H9 (cell line): ENCODE measurements around the gene MYBPC2. TPM values are rescaled to one million over a fixed set of nuclear protein-coding genes. Genes with fewer than 3 reads are reported as not detected.

Source experiments
- DNase-seq: peaks from one replicate; pipeline ENCODE4 v3.0.0-alpha.2; 2017
- H2AFZ ChIP-seq: one replicate; pipeline ENCODE4 v1.6.1; 2013; ENCODE audit warnings: mild to moderate bottlenecking, low read length, control low read depth, moderate library complexity
- H2AK5ac ChIP-seq: 2 replicates; pipeline ENCODE4 v1.6.1; 2013; ENCODE audit warnings: low read length, control low read depth, mixed read lengths; ENCODE audit not compliant: insufficient read length
- H2BK120ac ChIP-seq: one replicate; pipeline ENCODE4 v1.6.1; 2013; ENCODE audit warnings: low read depth, mild to moderate bottlenecking, low read length, control low read depth, inconsistent platforms; ENCODE audit not compliant: poor library complexity, severe bottlenecking
- H2BK12ac ChIP-seq: 2 replicates; pipeline ENCODE4 v1.6.1; 2013; ENCODE audit warnings: low read length, control low read depth, mixed read lengths, low read depth; ENCODE audit not compliant: insufficient read length
- H2BK15ac ChIP-seq: 2 replicates; pipeline ENCODE4 v1.6.1; 2013; ENCODE audit warnings: low read depth, low read length, control low read depth
- H2BK20ac ChIP-seq: one replicate; pipeline ENCODE4 v1.6.1; 2013; ENCODE audit warnings: low read depth, mild to moderate bottlenecking, low read length, control low read depth, inconsistent platforms; ENCODE audit not compliant: poor library complexity, severe bottlenecking
- H2BK5ac ChIP-seq: 2 replicates; pipeline ENCODE4 v1.6.1; 2013; ENCODE audit warnings: low read length, control low read depth, mixed read lengths; ENCODE audit not compliant: insufficient read length
- H3K14ac ChIP-seq: 2 replicates; pipeline ENCODE4 v1.6.1; 2013; ENCODE audit warnings: low read length, control low read depth; ENCODE audit not compliant: insufficient read depth
- H3K18ac ChIP-seq: 2 replicates; pipeline ENCODE4 v1.6.1; 2013; ENCODE audit warnings: low read depth, mild to moderate bottlenecking, mixed read lengths, low read length, control low read depth; ENCODE audit not compliant: insufficient read length
- H3K23ac ChIP-seq: 2 replicates; pipeline ENCODE4 v1.6.1; 2013; ENCODE audit warnings: low read length, control low read depth, mixed read lengths, low read depth; ENCODE audit not compliant: insufficient read length
- H3K23me2 ChIP-seq: 2 replicates; pipeline ENCODE4 v1.6.1; 2013; ENCODE audit warnings: low read depth, mild to moderate bottlenecking, mixed read lengths, low read length, control low read depth; ENCODE audit not compliant: insufficient read length, poor library complexity, severe bottlenecking
- H3K27ac ChIP-seq: 2 replicates; pipeline ENCODE4 v1.5.1; 2013; ENCODE audit warnings: low read length, control low read depth, mixed read lengths, low read depth; ENCODE audit not compliant: insufficient read length
- H3K27me3 ChIP-seq: 2 replicates; pipeline ENCODE4 v1.6.1; 2013; ENCODE audit warnings: low read length, control low read depth, inconsistent platforms; ENCODE audit not compliant: insufficient read depth
- H3K4ac ChIP-seq: 2 replicates; pipeline ENCODE4 v1.6.1; 2013; ENCODE audit warnings: low read depth, mild to moderate bottlenecking, control low read depth, inconsistent platforms, low read length, moderate library complexity
- H3K4me1 ChIP-seq: 2 replicates; pipeline ENCODE4 v1.6.1; 2013; ENCODE audit warnings: low read length, control low read depth, inconsistent platforms; ENCODE audit not compliant: insufficient read depth
- H3K4me2 ChIP-seq: 2 replicates; pipeline ENCODE4 v1.6.1; 2013; ENCODE audit warnings: low read length, control low read depth, mixed read lengths; ENCODE audit not compliant: insufficient read length, insufficient read depth
- H3K56ac ChIP-seq: 2 replicates; pipeline ENCODE4 v1.6.1; 2013; ENCODE audit warnings: low read depth, mild to moderate bottlenecking, mixed read lengths, low read length, control low read depth; ENCODE audit not compliant: insufficient read length
- H3K79me1 ChIP-seq: 2 replicates; pipeline ENCODE4 v1.6.1; 2013; ENCODE audit warnings: low read depth, mild to moderate bottlenecking, moderate library complexity, low read length, control low read depth, inconsistent platforms; ENCODE audit not compliant: insufficient read depth, poor library complexity, severe bottlenecking
- H3K79me2 ChIP-seq: 2 replicates; pipeline ENCODE4 v1.6.1; 2013; ENCODE audit warnings: low read length, control low read depth, inconsistent platforms; ENCODE audit not compliant: insufficient read depth
- H3K9ac ChIP-seq: 2 replicates; pipeline ENCODE4 v1.6.1; 2013; ENCODE audit warnings: low read length, control low read depth, mixed read lengths; ENCODE audit not compliant: insufficient read length; ENCODE audit errors: extremely low read depth
- H3K9me3 ChIP-seq: one replicate; pipeline ENCODE4 v1.6.1; 2013; ENCODE audit warnings: low read depth, low read length, inconsistent platforms; ENCODE audit not compliant: control insufficient read depth
- H3T11ph ChIP-seq: one replicate; pipeline ENCODE4 v1.6.1; 2013; ENCODE audit warnings: mild to moderate bottlenecking, low read length, control low read depth, inconsistent platforms
- H4K20me1 ChIP-seq: one replicate; pipeline ENCODE4 v1.6.1; 2013; ENCODE audit not compliant: control insufficient read depth, insufficient read length, insufficient read depth
- H4K5ac ChIP-seq: 2 replicates; pipeline ENCODE4 v1.6.1; 2013; ENCODE audit warnings: low read depth, mild to moderate bottlenecking, mixed read lengths, low read length, control low read depth; ENCODE audit not compliant: insufficient read length
- H4K8ac ChIP-seq: replicated peaks from 2 replicates; pipeline ENCODE4 v1.6.1; 2013; ENCODE audit warnings: low read length, control low read depth, mixed read lengths, low read depth; ENCODE audit not compliant: insufficient read length
- H4K91ac ChIP-seq: 2 replicates; pipeline ENCODE4 v1.6.1; 2013; ENCODE audit warnings: low read depth, mild to moderate bottlenecking, moderate library complexity, mixed read lengths, low read length, control low read depth; ENCODE audit not compliant: insufficient read length
- H3K27ac Mint-ChIP-seq, 3 experiments: 2 replicates in 2 of 3; 3 replicates in 1 of 3; pipeline ENCODE4 v1.8.0; 2020 to 2021; ENCODE audit warnings: mixed read lengths in 3 of 3, mild to moderate bottlenecking in 1 of 3, moderate library complexity in 1 of 3
- H3K27me3 Mint-ChIP-seq: 2 replicates; pipeline ENCODE4 v1.8.0; 2021; ENCODE audit warnings: low read depth, mild to moderate bottlenecking, moderate library complexity, mixed read lengths
- H3K36me3 Mint-ChIP-seq, 3 experiments: 2 replicates in 2 of 3; 3 replicates in 1 of 3; pipeline ENCODE4 v1.8.0; 2020 to 2021; ENCODE audit warnings: low read depth in 3 of 3, mixed read lengths in 3 of 3; ENCODE audit not compliant: insufficient read depth in 1 of 3
- H3K4me1 Mint-ChIP-seq, 2 experiments: 2 replicates each; pipeline ENCODE4 v1.8.0; 2020; ENCODE audit warnings: mixed read lengths in 2 of 2
- H3K4me3 Mint-ChIP-seq, 2 experiments: 2 replicates in 1 of 2; 3 replicates in 1 of 2; pipeline ENCODE4 v1.8.0; 2020 to 2021; ENCODE audit warnings: mild to moderate bottlenecking in 2 of 2, mixed read lengths in 2 of 2, moderate library complexity in 1 of 2
- H3K9me3 Mint-ChIP-seq, 2 experiments: 2 replicates in 1 of 2; 3 replicates in 1 of 2; pipeline ENCODE4 v1.8.0; 2020; ENCODE audit warnings: mild to moderate bottlenecking in 2 of 2, mixed read lengths in 2 of 2, moderate library complexity in 1 of 2
- CTCF ChIP-seq: fragments of 200-600 bp; sonication (generic); conservative IDR thresholded peaks from 3 replicates; pipeline ENCODE4 v1.8.0; 2021; ENCODE audit warnings: antibody characterized with exemption, mild to moderate bottlenecking
- WGBS: extraction: QIAGEN DNeasy Blood & Tissue Kit; methylation state at CpG from one replicate; pipeline ENCODE4 v1.1.7; 2013; ENCODE audit warnings: missing lambda C conversion rate, low lambda C conversion rate, mixed read lengths; ENCODE audit not compliant: insufficient read length; ENCODE audit errors: extremely low coverage; 5-methylcytosine and 5-hydroxymethylcytosine counted together
- total RNA-seq: library from RNA; stranded (reverse); gene quantifications from 2 replicates; pipeline ENCODE4 v1.2.1, GENCODE V29; 2021

MYBPC2 gene
- total RNA-seq, 1 experiment from 2014 or later = 4.9 TPM

GRCh38 chr19:50435221-50435620 lies 2.5 kb downstream of the MYBPC2 start:
- Histone ChIP-seq H3K4ac (no peak overlapping the region), H4K8ac (no peak overlapping the region), H3K9ac (no peak overlapping the region), H2BK12ac (no peak overlapping the region), H3K9me3 (no peaks in the 10 kb centered on the region), H2BK120ac (no peak overlapping the region), H3K79me1 (no peaks in the 10 kb centered on the region), H3K18ac (no peak overlapping the region), H3K56ac (no peak overlapping the region), H3K23me2 (peaks cover 12% of the 10 kb centered on the region), H2BK5ac (no peak overlapping the region), H2BK15ac (no peak overlapping the region; the same call in 1 of the 2 replicates), H3K14ac (no peak overlapping the region), H3T11ph (no peak overlapping the region), H4K91ac (no peak overlapping the region), H2AFZ (no peak overlapping the region), H4K20me1 (no peaks in the 10 kb centered on the region), H2BK20ac (no peak overlapping the region), H3K27ac (no peak overlapping the region), H3K4me1 (peaks cover 3% of the 10 kb centered on the region; the same call in 1 of the 2 replicates), H4K5ac (no peak overlapping the region), H3K23ac (no peak overlapping the region), H3K79me2 (no peaks in the 10 kb centered on the region), H2AK5ac (no peak overlapping the region), H3K4me2 (no peak overlapping the region), H3K27me3 (no peaks in the 10 kb centered on the region)
- WGBS = no CpG with 5 or more reads among the region's 17 CpGs
- no peak for TF ChIP-seq CTCF
- H3K9me3 Mint-ChIP-seq = no peaks in the 10 kb centered on the region; a peak in 1 of 5 replicates
- H3K4me3 Mint-ChIP-seq = no peak overlapping the region
- no peak for DNase-seq
- H3K27me3 Mint-ChIP-seq = peaks cover 14% of the 10 kb centered on the region
- peaks cover 23 to 27% of the 10 kb centered on the region in 2 experiments for H3K4me1 Mint-ChIP-seq
- no peak overlapping the region; a peak in 1 of 7 replicates for H3K27ac Mint-ChIP-seq
- peaks cover 0 to 2% (median 0%) of the 10 kb centered on the region in 3 experiments; a peak in 2 of 7 replicates for H3K36me3 Mint-ChIP-seq
